Right renal pelvis (tissue), 4 donors: Measurements from ENCODE around the gene CACNA1C. TPM values are rescaled to one million over a fixed set of nuclear protein-coding genes. Genes with fewer than 3 reads are reported as not detected.
A peak's percentile ranks its signal among the peaks of the same experiment; 100 is the strongest.
"Not testable (repeated sequence)": the region's sequence is repeated elsewhere in the genome, so short reads cannot be mapped to it uniquely, and the experiment has no call there.

Experiments
- DNase-seq, 4 donors: peaks; one replicate each; pipeline ENCODE4 v3.0.0-alpha.2; 2013; ENCODE audit warnings: low read depth in 4 of 4, low spot score in 3 of 4, missing footprints in 1 of 4
- polyA plus RNA-seq, 4 donors: library from polyadenylated mRNA; unstranded; fragments of 120-200 nt; gene quantifications; one replicate each; pipeline ENCODE4 v1.2.1, GENCODE V29; 2013; ENCODE audit not compliant: insufficient read length in 4 of 4

CACNA1C gene
- polyA plus RNA-seq, 4 donors: 7.6 to 8.6 (median 7.9) TPM

DNA sequence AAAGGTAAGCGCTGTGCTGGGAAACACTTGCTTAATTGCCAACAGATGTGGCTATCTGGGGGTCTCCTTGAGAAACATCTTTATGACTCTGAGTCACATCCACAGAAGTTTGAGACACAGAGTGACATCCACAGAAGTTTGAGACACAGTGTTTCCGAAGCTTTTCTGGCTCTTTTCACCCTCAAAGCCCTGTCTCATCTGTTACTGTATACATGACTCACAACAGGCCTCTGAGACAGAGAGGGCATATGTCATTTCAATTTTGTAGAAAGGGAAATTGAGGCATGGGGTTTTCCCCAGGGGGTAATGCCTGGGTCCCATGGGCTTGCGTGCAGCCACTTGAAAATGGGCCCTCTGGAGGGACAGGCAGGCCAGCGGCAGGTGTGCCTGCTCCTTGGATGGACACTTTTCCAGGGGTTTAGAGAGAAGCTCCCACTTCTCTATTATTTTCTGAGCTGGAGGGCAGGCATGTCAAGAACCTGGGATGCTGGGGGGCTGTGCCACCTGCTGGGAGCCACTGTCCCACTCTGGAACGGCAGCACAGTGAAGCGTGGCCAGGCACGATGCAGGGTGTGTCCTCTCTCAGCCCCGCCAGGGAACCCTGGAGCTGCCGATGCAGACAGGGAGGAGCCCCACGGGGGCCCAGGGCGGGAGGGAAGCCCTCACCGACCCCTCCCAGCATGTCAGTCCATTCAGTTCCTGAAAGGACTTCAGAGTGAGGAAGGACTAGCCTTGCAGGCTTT, 630.7 kb downstream of the CACNA1C start:
- no peak for DNase-seq

DNA sequence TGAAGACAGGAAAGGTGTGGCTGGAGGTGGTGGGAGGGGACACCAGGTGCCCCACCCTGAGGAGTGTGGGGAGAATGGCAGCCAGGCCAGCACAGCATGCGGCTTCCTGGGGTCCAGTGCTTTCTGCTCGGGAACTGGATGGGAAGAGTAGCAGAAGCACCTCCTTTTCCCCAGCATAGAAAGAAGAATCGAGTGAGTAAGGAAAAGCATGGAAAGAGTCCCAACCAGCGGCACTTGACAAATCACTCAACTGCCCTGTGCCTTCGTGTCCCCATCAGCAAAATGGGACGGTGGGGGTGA, 631.2 kb downstream of the CACNA1C start:
- not testable (repeated sequence) for DNase-seq

DNA sequence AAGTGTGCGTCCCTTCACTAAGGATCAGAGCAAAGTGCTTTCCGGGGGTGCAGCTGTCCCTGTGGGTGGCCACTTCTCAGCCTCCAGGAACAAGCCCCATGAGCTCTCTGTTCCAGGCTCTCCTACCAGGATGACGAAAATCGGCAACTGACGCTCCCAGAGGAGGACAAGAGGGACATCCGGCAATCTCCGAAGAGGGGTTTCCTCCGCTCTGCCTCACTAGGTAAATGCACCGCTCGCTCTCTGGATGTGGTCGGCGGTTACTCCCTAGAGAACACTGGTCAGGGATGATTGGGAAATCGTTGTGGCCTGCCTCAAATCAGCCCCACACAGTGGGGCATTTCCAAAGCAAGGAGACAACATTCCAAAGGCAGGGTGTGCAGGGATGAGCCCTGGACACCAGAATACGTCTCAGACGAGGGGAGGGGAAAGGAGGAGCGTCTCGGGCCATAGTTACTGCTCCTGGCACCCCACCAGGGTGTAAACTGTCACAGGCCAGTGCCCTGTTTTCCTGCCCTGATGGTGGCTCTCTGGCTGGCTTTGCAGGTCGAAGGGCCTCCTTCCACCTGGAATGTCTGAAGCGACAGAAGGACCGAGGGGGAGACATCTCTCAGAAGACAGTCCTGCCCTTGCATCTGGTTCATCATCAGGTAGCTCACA, 633.0 kb downstream of the CACNA1C start:
- not testable (repeated sequence) for DNase-seq

GRCh38 chr12:2686280-2686646, 633.5 kb downstream of the CACNA1C start:
- no peak for DNase-seq

DNA sequence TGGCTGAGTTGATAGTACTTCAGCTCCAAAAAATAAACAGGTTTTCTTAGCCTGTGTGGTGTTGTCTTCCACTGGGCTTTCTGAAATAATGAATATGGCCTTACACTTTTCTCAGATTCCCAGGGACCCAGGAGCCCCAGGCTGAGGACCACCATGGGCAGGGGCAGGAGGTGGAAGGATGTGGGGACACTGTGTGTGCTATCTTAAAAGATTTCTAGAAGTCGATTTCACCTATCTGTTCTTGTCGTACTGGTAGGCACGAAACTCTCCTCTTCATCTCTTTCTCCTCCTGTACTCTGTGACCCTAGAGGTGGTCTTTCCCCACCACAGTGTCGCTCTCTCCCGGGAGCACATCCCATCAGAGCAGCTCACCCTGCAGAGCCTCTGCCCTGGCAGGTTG, 634.3 kb downstream of the CACNA1C start:
- DNase-seq: no peak

DNA sequence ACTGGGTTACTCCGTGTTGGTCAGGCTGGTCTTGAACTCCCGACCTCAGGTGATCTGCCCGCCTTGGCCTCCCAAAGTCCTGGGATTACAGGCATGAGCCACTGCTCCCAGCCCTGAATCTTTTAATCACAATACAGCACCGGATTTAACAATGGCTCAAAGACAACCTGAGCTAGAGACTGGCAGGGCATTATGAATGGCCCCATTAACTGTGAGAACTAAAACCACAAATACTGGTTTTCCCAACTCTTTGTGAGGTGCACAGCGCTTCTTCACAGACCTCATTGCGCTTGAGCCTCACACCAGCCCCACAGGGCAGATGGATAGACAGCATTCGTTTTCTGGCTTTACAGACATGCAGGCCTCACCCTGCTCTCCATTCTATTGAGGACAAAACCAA, 634.9 kb downstream of the CACNA1C start:
- DNase-seq: no peak

DNA sequence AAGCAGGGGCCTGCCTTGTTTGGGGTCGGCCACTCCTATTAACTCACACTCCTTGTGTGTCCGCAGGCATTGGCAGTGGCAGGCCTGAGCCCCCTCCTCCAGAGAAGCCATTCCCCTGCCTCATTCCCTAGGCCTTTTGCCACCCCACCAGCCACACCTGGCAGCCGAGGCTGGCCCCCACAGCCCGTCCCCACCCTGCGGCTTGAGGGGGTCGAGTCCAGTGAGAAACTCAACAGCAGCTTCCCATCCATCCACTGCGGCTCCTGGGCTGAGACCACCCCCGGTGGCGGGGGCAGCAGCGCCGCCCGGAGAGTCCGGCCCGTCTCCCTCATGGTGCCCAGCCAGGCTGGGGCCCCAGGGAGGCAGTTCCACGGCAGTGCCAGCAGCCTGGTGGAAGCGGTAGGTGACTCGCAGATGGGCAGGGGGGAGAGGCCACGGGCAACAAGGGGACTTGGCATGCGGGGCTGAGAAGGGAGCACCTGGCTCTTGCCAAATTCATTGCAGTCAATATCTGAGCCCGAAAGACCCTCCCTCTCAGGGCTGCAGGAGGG, 635.7 kb downstream of the CACNA1C start:
- DNase-seq: no peak

GRCh38 chr12:2689393-2689792, 636.6 kb downstream of the CACNA1C start:
- DNase-seq: no peak

GRCh38 chr12:2689879-2690278, 637.1 kb downstream of the CACNA1C start:
- no peak for DNase-seq

DNA sequence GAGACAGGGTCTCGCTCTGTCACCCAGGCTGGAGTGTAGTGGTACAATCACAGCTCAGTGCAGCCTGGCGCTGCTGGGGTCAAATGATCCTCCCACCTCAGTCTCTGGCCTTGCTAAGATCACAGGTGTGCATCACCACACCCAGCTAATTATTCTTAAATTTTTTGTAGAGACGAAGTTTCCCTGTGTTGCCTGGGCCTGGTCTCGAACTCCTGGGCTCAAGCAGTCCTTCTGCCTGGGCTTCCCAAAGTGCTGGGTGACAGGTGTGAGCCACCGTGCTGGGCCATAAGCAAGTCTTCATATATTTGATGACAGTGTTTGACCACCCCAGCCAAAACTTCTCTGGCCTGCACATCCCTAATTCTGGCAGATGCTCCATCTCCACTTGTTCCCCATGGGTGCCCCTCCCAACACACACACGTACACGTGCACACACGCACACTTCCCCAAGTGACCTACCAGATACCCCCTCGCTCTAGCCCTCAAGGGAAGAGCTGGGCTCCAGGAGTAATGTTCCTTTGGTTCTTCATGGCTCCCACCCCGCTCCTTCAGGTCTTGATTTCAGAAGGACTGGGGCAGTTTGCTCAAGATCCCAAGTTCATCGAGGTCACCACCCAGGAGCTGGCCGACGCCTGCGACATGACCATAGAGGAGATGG, 637.7 kb downstream of the CACNA1C start:
- no peak for DNase-seq

DNA sequence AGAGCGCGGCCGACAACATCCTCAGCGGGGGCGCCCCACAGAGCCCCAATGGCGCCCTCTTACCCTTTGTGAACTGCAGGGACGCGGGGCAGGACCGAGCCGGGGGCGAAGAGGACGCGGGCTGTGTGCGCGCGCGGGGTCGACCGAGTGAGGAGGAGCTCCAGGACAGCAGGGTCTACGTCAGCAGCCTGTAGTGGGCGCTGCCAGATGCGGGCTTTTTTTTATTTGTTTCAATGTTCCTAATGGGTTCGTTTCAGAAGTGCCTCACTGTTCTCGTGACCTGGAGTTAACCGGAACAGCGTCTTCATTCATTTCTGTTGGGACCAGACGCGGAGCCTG, 638.2 kb downstream of the CACNA1C start:
- DNase-seq: peak in 1 of 4 donors; percentile 19

- peak in 1 of 4 donors; percentile 41 for DNase-seq
Observed at GRCh38 chr12:2691345-2692071, 638.7 kb downstream of the CACNA1C start.

GRCh38 chr12:2692080-2692479, 639.3 kb downstream of the CACNA1C start:
- no peak for DNase-seq

DNA sequence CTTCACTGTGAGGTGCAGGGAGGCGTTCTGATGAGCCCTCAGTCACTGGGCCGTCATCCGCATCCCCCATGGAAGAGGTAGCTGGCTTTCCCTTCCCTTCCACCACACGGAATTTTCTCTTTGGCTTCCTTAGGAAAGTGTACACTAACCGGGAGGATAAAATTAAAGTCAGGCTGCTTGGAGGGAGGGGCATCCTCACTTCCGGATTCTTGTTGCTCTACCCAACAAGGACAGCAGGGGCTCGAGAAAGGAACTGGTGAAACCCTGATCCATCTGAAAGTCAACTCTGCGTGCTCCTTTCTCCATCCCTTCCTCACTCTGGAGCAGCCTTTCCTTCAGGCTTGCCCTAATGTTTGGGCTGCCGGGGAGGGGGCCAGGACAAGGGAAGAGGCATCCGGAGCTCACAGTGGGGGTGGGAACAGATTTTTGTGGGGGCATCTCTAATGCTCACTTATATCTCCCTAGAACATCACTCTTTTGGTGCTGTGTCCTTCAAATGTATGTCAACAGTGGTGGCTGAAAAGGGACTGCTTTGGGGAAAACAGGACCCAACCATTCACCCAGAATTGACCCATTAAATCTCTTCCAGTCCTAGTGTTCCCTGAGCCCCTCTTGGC, 640.6 kb downstream of the CACNA1C start:
- no peak for DNase-seq

DNA sequence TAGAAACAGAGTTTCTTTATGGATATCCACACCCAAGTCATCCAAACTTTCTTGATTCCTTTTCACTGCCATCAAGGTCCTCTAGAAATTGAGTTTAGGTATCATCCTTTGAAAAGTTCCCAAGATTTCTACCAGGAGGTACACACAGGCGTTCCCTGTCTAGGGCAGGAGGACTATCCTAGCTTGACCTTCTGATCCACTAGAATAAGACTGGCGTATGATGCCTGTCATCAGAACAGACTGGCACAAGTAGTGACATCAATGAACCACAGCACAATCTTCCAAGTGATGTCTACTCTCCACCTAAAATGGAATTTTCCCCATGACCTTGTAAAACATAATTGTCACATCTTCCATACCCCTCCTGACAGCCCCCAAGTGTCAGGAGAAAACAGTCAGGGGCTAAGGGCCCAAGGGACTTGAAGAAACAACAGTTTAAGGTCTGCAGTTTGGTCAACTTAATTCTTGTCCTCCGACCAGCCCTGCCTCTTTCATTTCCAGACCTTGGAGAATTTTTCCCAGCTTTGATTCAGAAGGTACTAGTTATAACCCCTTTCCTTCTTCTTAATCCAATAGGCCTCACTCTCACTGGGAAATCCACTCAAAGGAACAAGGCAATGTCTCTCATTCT, 641.3 kb downstream of the CACNA1C start:
- no peak for DNase-seq

- no peak for DNase-seq
Observed at GRCh38 chr12:2696136-2696535, 643.3 kb downstream of the CACNA1C start.

DNA sequence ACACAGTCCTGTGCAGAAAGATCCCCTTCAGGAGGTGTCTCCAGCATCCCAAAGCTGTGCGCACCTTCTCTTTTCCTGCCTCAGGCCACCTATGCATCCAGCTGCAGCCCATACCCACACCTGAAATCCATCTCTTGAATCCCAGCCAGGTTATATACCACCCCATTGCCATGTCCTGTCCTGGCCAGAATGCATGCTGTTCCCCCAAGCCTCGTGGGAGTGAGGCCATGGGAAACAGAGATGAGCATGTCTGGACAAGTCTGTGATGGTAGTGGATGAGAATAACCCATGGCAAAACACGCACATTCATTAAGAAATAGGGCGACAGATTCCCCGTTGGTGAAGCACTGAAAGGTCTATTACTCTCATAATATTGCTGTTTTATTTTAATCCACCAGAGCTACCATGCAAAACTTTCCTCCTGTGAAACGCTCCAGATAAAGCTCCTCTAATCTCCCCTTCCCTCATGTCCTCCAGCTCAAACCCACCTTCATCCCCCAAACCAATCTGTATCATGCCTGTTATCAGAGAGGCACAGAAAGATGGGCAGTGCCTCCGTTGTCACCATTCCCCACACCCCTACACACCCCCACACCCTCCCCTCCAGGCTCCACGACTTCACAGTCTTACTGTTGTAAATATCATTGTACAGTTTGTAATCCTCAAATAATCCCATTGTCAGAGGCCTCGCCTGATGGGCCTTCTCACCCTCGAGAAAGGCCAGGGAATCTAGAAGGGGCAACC, 644.4 kb downstream of the CACNA1C start:
- no peak for DNase-seq

GRCh38 chr12:2698566-2698965, 645.8 kb downstream of the CACNA1C start:
- no peak for DNase-seq

GRCh38 chr12:2710701-2711100, 657.9 kb downstream of the CACNA1C start:
- no peak for DNase-seq

- no peak for DNase-seq
Observed at GRCh38 chr12:2719392-2719791, 666.6 kb downstream of the CACNA1C start.
